Gastroesophageal sphincter (tissue), 3 donors: ENCODE measurements around the gene CLGN.

ENCODE experiments used
- CTCF ChIP-seq, 4 experiments: fragments of 200-600 bp in 2 of 4; fragments of 450-650 bp in 2 of 4; sonication (generic) in 1 of 4; IDR thresholded peaks; one replicate each; pipeline ENCODE4 v1.5.1; 2017 to 2019; ENCODE audit warnings: antibody characterized with exemption in 4 of 4, mild to moderate bottlenecking in 2 of 4, moderate library complexity in 2 of 4
- EP300 ChIP-seq: sonication (generic); formaldehyde crosslinking; IDR thresholded peaks from one replicate; pipeline ENCODE4 v1.6.1; 2017; ENCODE audit warnings: antibody characterized with exemption, mild to moderate bottlenecking

GRCh38 chr4:140373328-140374129, 53.9 kb downstream of the CLGN start, which contains the start of gene SCOC:
- no peak for TF ChIP-seq CTCF (IDR thresholded peaks at IDR 0.05)
- no peak for TF ChIP-seq EP300
